ENCODE measurements around the gene GALNT2. TPM values are rescaled to one million over a fixed set of nuclear protein-coding genes. Genes with fewer than 3 reads are reported as not detected.

GALNT2 gene
- total and polyA plus RNA-seq, 9 of the 15 experiments (the other 6 are each of a cell fraction or from before 2014, with no cell fraction given), result 1.6 to 106 (median 51.9) TPM

GRCh38 chr1:230082211-230082610, 15.2 kb downstream of the GALNT2 start:
- FAIRE-seq, result no peak
- Histone ChIP-seq H3K4me2 (ENCODE audit: insufficient read depth, low read length) (no peak overlapping the region), H3K36me3 (ENCODE audit: control insufficient read depth, insufficient read depth, low read length) (peaks cover 32% of the 10 kb centered on the region; the same call in 2 of the 3 replicates), H2AFZ (ENCODE audit: low read depth, low read length) (no peak overlapping the region), H3K4me3 (no peak overlapping the region), H3K9ac (ENCODE audit: insufficient read depth in 1 of 2, low read depth in 2 of 2, low read length in 2 of 2) (no peak overlapping the region), H3K79me2 (ENCODE audit: control insufficient read depth, insufficient read depth, low read length) (peaks cover 100% of the 10 kb centered on the region), H3K27ac (ENCODE audit: extremely low read depth, low read depth, low read length) (no peak overlapping the region), H4K20me1 (replicated peaks; ENCODE audit: control insufficient read depth, insufficient read depth, low read length) (peaks cover 46% of the 10 kb centered on the region), H3K9me1 (ENCODE audit: control insufficient read depth, insufficient read depth, low read length) (peaks cover 9% of the 10 kb centered on the region), H3K27me3 (ENCODE audit: control insufficient read depth in 2 of 2, insufficient read depth in 2 of 2, low read length in 2 of 2) (no peaks in the 10 kb centered on the region), H3K9me3 (replicated peaks; ENCODE audit: control insufficient read depth, insufficient read depth, low read depth, low read length) (no peaks in the 10 kb centered on the region), H3K4me1 (replicated peaks in 1 of 2; ENCODE audit: control insufficient read depth in 2 of 2, insufficient read depth in 2 of 2, low read length in 2 of 2) (peaks cover 23 to 32% of the 10 kb centered on the region in 2 experiments)
- 87% methylated on average over 4 of the region's 4 CpGs for WGBS (ENCODE audit: insufficient coverage, low coverage, missing lambda C conversion rate)
- intact Hi-C loops (cut with micrococcal nuclease) (no loop called here), in situ Hi-C loops (cut with MboI) (no loop called here)
- POLR2A ChIA-PET, result interaction anchor here (1.6 kb wide), 2 partner anchors 11 to 13 kb away, joined by 4 to 8 read pairs; no protein-coding TSS in a partner anchor
- no peak for DNase-seq (ENCODE audit: extremely low read depth in 1 of 4, low spot score in 3 of 4)
- CTCF ChIA-PET (ENCODE audit: low intra/inter-chr PET ratio), result interaction anchor here (0.7 kb wide), 1 partner anchor 79 kb away, joined by 5 read pairs; no protein-coding TSS in a partner anchor
- ATAC-seq, result no peak
- TF ChIP-seq GABPA (tag; conservative IDR thresholded peaks at IDR 0.05; ENCODE audit: low read depth), result no peak
- no TSS peak for BruUV-seq (replicated peaks)

- DNase-seq (ENCODE audit: extremely low read depth in 1 of 4, low spot score in 3 of 4) (no peak), ATAC-seq (no peak), FAIRE-seq (no peak)
- no TSS peak for BruUV-seq (replicated peaks)
- Histone ChIP-seq H4K20me1 (replicated peaks; ENCODE audit: control insufficient read depth, insufficient read depth, low read length) (peaks cover 45% of the 10 kb centered on the region), H3K79me2 (ENCODE audit: control insufficient read depth, insufficient read depth, low read length) (peaks cover 100% of the 10 kb centered on the region), H3K27ac (ENCODE audit: extremely low read depth, low read depth, low read length) (no peak overlapping the region), H2AFZ (ENCODE audit: low read depth, low read length) (no peak overlapping the region), H3K9me3 (replicated peaks; ENCODE audit: control insufficient read depth, insufficient read depth, low read depth, low read length) (no peaks in the 10 kb centered on the region), H3K4me1 (replicated peaks in 1 of 2; ENCODE audit: control insufficient read depth in 2 of 2, insufficient read depth in 2 of 2, low read length in 2 of 2) (peaks cover 28 to 35% of the 10 kb centered on the region in 2 experiments), H3K27me3 (ENCODE audit: control insufficient read depth in 2 of 2, insufficient read depth in 2 of 2, low read length in 2 of 2) (no peaks in the 10 kb centered on the region), H3K9ac (ENCODE audit: insufficient read depth in 1 of 2, low read depth in 2 of 2, low read length in 2 of 2) (no peak overlapping the region), H3K36me3 (ENCODE audit: control insufficient read depth, insufficient read depth, low read length) (peaks cover 25% of the 10 kb centered on the region; the same call in 2 of the 3 replicates), H3K4me2 (ENCODE audit: insufficient read depth, low read length) (no peak overlapping the region), H3K4me3 (no peak overlapping the region), H3K9me1 (ENCODE audit: control insufficient read depth, insufficient read depth, low read length) (peaks cover 9% of the 10 kb centered on the region)
- in situ Hi-C loops (cut with MboI), result no loop called here
- ChIA-PET POLR2A (interaction anchor here (2.4 kb wide), 1 partner anchor 11 kb away, joined by 7 read pairs; no protein-coding TSS in a partner anchor), CTCF (ENCODE audit: low intra/inter-chr PET ratio) (interaction anchor here (0.7 kb wide), 1 partner anchor 78 kb away, joined by 5 read pairs; no protein-coding TSS in a partner anchor)
- whole genome bisulfite sequencing (ENCODE audit: insufficient coverage, low coverage, missing lambda C conversion rate), result 96% methylated on average over 9 of the region's 9 CpGs
- intact Hi-C loops (cut with micrococcal nuclease), result no loop called here
- peak; percentile 69; the same call in 1 of the 2 replicates for TF ChIP-seq ZNF740 (CRISPR knock-in tag; IDR thresholded peaks at IDR 0.05)
- TF ChIP-seq ZNF740 (tag; IDR thresholded peaks at IDR 0.05), result no peak
- no peak for TF ChIP-seq ZNF57 (CRISPR knock-in tag; IDR thresholded peaks at IDR 0.05)
- 0 out of 2 replicates have a peak, but pooled peaks have one; percentile 16 for TF ChIP-seq ZBTB7A (IDR thresholded peaks at IDR 0.05; ENCODE audit: borderline replicate concordance, control insufficient read depth, low read depth, low read length)
- peak in 1 of 2 experiments; percentile 99; a peak in 3 of 4 replicates for TF ChIP-seq TRIM24 (IDR thresholded peaks at IDR 0.05)
Observed at GRCh38 chr1:230083053-230083452, 16.0 kb downstream of the GALNT2 start.

All from K562 (cell line).